Lower leg skin (tissue), 3 donors: ENCODE results near the gene ATP13A2.

ENCODE experiments used
- CTCF ChIP-seq, 3 donors: fragments of 450-650 bp; IDR thresholded peaks; one replicate each; pipeline ENCODE4 v1.5.1; 2016; ENCODE audit warnings: antibody characterized with exemption in 3 of 3, mild to moderate bottlenecking in 3 of 3, moderate library complexity in 2 of 3
- POLR2A ChIP-seq, 2 donors: fragments of 450-650 bp; IDR thresholded peaks; one replicate each; pipeline ENCODE4 v1.6.1; 2016 to 2017; ENCODE audit warnings: antibody characterized with exemption in 2 of 2, mild to moderate bottlenecking in 1 of 2, moderate library complexity in 1 of 2

DNA sequence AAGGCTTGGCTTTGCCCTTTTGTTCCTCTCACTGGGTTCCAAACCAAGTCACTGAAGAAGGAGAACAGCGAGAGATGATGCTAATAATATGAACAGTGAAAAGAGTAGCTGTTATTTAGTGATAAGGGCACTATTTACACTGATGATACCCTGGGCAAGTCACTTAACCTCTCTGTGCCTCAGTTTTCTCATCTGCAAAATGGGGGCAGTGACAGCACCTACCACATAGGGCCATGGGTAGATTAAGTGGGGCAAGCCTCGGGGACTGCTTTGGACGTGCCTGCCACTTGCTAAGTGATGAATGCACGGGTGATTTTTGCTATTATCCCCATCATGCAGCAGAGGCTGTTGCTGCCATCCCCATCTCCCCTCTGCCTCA, 9.2 kb downstream of the ATP13A2 start:
- TF ChIP-seq CTCF (IDR thresholded peaks at IDR 0.05) (no peak), POLR2A (IDR thresholded peaks at IDR 0.05) (no peak)
